SIG-M5 (cell line): ENCODE data around the gene RAB9B.

Source experiments
- DNase-seq: peaks from one replicate; lab custom pipeline; 2025; lab: John Stamatoyannopoulos, UW

The RAB9B gene

DNA sequence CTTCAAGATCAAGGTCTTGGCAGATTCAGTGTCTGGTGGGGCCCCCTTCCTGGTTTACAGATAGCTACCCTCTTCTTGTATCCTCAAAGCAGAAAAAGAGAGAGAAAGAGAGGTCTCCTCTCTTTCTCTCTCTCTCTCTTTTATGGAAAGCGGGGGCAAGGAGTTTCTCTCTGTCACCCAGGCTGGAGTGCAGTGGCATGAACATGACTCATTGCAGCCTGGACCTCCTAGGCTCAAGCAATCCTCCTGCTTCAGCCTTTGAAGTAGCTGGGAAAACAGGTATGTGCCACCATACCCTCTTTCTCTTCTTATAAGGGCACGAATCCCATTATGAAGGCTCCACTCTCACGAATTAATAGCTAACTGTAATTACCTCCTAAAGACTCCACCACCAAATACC, 20.2 kb downstream of the RAB9B start:
- DNase-seq = no peak

DNA sequence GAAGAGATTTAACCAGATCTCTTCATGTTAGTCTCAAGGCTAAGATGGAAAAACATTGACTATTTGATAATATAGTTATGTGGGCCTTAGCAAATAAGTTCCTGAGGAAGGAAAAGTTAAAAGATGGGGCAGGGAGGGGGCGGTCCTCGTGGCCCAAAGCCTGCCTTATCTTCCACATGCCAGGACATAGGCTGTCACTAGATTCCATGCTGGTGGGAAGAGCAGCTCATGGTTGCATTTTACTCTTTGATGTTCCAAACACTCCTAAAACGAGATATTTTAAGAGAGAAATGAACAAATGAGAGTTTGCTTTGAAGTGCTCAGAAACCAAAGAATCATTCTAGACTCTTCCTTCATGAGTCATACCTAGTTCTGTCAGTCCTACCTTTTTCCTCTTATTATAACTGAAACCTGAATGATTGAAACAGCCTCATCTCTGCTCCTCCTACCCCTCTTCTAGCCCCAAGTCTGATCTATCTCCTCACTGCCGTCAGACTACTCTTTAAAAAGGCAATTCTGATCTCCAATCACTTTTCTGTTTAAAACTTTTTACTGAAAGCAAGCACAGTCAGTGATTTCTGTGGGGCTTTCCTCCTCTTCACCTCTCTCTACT, 25.1 kb downstream of the RAB9B start:
- no peak for DNase-seq

DNA sequence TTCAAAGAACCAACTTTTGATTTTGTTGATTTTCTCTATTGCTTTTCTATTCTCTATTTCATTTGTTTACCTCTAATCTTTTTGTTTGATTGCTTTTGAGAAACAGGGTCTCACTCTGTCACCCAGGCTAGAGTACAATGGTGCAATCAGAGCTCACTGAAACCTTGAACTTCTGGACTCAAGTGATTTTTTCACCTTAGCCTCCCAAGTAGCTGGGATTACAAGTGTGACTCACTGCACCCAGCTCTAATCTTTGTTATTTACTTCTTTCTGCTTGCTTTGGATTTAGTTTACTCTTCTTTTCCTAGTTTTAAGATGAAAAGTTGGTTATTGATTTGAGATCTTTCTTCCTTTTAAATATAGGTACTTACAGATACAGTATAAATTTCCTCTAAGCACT, 26.2 kb downstream of the RAB9B start:
- no peak for DNase-seq

DNA sequence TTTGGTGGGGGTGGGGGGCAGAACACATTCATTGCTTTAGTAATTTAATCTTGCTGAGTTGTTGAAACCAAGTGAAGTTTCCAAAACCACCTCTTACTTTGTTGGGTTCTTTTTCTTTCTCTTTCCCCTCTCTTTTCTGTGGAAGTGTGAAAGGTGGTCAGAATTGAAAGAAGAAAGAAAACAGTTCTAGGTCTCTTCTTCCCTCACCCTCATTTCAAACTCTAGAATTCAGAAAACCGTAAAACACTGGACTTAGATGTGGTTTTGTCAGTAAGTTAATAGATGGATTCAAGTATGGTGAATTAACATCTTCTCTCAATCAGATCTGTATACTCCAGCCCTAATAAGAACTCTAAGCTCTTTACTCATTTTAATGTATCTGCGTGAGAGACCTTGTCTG, 31.7 kb downstream of the RAB9B start:
- no peak for DNase-seq

DNA sequence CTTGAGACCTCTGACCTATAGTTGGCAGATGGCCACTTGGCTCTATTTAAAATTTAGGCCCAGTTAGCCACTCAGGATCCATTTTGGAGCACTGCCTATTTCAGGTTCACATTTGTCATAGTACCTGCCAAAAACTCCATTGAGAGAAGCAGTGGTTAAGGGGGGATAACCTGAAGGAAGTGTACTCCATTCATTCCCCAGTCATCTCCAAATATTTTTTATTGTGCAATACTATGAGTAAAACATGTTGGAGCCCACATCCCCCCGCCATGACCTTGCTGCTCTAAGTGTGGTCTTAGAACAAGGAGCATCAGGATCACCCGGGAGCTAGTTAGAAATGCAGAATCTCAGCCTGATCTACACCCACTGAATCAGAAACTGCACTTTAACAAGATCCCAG, 34.4 kb downstream of the RAB9B start:
- no peak for DNase-seq

DNA sequence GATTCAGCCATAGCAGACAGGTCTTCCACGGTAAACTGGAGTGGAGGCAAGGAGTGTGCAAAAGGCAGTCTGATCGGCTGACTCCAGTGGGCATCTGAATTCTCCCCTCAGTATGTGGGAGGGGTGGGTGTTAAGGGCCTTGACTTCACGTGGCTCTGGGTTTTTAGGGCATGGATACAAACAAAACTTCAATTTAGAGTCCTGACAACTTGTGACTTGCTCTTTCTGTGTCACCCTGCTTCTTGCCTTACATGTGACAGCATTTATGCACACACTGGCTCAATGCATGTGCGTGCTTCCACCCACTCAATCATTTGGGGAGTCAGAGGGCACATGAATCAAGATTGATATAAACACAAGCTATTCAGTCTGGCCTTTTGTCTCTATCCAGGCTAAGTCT, 37.9 kb downstream of the RAB9B start:
- DNase-seq = no peak

DNA sequence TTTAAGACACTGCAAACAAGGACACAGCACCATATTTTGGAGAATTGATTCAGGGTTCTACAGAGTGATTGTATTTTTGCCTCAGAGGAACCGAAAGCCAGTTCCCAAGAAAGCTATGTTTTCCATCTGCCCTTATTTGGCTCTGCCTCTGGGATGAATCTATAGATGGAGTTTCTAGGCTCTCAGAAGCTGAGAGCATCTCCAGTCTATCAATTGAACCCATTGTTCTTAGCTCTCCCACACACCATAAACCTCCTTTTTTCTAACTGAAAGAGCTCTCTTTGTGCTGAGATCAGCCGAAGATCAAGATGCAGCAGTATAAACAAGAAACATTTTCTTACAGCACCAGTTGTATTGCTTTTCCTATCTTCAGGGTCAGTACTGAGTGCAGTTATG, 38.5 kb downstream of the RAB9B start:
- DNase-seq = no peak

DNA sequence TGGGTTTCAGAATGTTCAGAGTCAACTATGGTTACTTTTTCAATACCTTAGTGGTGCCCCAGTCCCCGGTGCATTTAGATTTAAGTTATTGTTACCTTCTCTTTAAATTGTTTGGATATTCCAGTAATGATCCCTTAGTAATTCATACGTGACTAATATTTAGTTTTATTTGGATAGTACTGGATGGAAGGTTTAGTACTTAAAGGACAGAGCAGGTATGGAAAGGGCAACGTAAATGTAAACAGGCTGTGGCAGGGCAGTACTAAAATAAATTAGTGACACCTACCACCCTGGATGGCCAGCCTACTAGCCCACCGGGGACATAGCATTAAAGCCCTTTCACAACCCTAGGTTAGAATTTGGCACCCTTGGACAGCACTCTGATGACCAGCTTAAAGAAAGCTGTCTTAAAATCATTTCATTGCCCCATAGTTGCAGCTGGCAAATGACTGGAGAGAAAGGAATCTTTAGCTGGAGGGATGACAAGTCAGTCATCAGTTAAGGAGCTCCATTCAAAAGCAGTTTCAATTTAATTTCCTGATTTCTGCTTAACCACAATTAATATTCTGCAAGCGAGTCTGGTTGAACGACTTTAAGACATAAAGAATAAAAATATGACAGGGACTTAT, 39.0 kb downstream of the RAB9B start:
- no peak for DNase-seq

DNA sequence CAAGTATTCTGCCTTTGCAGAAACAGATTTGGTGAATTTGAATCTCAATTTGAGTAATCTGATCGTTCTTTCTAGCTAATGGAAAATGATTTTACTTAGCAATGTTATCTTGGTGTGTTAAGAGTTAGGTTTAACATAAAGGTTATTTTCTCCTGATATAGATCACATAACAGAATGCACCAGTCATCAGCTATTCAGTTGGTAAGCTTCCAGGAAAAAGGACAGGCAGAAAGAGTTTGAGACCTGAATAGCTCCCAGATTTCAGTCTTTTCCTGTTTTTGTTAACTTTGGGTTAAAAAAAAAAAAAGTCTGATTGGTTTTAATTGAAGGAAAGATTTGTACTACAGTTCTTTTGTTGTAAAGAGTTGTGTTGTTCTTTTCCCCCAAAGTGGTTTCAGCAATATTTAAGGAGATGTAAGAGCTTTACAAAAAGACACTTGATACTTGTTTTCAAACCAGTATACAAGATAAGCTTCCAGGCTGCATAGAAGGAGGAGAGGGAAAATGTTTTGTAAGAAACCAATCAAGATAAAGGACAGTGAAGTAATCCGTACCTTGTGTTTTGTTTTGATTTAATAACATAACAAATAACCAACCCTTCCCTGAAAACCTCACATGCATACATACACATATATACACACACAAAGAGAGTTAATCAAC, 40.1 kb downstream of the RAB9B start:
- no peak for DNase-seq

DNA sequence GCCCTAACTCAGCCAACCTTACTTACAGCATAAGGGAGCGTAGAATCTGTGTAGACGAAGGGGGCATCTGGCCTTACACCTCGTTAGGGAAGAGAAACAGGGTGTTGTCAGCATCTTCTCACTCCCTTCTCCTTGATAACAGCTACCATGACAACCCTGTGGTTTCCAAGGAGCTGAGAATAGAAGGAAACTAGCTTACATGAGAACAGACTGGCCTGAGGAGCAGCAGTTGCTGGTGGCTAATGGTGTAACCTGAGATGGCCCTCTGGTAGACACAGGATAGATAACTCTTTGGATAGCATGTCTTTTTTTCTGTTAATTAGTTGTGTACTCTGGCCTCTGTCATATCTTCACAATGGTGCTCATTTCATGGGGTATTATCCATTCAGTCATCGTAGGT, 40.8 kb downstream of the RAB9B start:
- no peak for DNase-seq

DNA sequence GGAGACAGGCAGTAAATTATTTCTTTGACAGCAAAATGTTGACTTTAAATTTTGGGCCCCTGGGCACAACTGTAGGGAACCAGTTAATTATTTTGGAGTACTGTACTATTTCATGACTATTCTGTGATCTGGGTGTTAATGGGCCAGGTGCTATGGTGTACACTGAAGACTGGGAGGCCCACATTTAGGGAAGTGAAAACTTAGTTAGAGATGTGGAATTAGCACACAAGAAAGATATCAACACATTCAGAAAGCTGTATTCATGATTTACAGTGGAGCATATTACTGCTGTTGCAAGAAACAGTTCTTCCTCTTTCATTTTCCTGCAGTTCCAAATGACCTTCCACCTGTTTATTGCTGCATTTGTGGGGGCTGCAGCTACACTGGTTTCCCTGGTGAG, 43.1 kb downstream of the RAB9B start:
- no peak for DNase-seq

DNA sequence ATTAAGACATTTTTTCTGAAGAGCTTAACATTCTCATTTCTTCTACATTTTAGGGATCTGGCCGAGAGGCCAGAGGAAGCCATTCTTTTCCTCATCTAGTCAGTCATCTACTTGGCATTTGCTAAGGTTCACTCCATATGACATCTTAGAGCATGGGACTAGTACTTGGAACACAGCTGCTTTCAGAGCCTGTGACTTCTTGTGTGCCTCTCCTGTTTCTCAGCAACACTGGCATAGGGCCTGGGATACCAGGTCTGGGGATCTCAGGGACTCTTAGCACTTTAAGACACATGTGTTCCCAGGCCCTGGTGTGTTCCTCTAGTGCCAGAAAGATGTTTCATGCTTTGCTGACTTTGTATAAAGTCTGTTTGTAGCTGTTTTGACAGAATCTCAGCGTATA, 48.1 kb downstream of the RAB9B start:
- no peak for DNase-seq

DNA sequence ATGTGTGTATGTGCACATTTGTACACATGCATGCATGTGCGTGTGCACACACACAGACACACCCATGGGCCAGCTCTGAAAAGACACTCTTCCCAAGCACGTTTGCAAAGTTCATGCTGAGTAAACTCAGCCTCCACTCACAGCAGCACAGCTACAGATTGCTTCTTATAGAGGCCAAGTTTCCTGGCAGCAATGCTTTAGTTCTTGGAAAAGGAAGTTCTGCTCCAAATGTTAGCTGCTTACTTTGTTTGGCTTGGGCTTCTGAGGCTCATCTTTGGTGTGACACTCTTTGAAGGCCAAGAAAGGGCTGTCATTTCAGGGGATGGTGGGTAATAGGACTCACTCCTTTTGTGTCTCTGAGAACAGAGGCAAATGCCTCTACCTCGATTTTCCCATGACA, 48.9 kb downstream of the RAB9B start:
- DNase-seq = no peak

DNA sequence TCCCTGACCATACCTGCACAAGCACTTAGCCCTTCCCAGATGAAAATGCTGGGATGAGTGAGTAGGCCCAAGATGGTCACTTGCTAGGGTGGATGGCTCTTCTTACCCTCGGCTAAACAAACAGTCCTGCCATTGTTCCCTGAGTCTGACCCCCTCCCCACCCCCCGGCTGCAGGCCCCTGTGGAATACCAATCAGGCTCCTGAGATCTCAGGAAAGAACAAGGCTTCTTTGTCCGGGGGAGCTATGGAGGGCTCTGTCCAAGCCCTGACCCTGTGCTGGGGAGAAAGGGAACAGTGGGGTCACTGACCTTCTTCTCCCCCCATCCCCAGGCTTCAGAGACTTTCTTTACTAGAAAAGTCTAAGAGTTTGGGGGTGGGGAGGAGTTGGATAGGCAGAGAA, 49.4 kb downstream of the RAB9B start:
- DNase-seq = no peak

DNA sequence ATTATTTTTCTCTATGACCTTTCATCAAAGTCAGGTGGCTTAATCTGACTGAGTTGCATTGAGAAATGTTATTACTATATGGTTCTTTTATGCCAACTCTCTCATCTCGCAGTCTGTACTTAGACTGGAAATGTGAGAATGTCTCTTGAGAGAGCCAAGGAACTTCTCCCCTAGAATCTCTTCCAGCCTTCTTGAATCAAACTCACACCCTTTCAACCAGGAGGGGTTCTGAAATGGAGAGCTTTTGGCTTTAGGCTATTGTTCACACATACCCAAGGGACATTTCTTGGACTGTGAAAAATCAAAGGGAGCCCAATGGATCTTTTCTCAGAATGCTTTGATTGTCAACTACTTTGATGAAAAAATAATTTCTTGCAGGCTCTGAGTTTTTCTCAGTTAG, 50.4 kb downstream of the RAB9B start:
- DNase-seq = no peak

DNA sequence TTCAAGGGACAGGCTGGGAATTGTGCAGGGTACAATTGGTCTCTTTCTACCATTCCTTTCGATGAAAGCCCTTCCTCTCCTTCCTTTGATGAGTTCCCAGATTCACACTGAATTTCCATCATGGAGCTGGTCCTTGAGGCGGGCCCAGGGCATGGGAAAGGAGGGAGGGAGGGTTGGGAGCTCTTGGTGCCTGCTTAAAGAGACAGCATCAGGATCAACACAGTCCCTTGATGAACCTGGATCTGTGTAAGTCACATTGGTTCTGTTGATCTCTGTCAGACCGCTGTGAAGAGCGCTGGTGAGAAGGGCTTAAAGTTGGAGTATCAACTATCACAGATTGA, 51.0 kb downstream of the RAB9B start:
- DNase-seq = no peak

DNA sequence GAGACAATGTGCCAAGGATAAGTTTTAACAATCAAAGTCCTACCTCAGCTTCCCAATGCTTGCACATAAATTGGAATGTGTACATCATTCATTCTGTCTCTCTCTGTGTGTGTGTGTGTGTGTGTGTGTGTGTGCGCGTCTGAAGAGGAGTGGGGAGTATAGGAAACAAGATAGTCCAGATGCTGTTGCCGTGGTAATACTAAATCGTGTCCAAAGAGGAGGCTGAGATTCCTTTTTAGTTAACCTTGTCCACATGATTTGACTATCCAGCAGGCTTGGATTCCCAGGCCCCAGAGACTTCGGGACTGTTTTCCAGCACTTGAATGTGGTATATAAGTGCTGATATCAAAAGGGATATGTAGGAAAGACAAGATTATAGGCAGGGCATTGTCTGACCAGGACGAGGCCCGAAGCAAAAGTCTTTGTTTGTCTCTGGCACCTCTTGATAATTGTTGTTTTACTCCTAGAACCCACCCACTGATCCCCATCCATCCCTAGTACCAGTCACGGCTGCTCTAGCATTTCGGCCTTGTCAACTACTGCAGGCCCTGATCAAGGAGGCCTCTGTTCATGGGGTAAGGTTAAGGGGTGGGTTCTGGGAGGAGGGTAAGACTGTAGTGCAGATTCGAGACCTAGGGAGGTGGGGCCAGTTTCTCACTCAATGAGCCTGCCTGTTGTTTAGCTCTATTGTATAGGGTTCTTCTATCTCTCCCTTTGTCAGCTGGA, 51.6 kb downstream of the RAB9B start:
- no peak for DNase-seq

DNA sequence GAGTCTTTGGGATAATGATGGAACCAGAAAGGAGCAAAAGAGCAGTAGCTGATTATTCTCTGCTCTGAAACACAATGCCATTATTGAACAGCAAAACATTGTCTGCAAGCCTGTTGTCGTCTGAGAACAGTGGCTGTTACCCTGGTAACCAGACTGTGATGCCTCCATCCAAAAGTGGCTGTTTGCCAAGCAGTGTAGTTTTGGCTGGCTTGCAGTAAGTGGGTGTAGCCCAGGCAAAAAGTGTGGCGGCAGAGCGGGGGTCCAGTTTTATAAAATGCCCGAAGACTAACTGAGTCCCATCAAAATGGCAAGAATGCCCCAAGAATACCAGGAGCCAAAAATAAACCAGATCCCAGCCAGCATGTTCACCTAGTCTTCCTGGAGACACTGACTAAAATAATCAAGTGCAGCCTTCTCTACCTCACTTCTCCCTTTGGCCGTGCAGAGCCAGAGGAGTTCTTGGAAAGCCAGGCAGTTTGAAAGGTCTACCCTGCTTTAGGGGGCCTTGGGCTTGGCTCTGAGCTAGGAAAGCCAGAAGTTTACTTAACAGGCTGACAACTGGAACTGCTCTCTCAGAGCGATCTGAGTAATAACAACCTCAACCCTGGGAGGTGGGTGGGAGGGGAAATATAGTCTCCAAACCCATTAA, 52.8 kb downstream of the RAB9B start:
- no peak for DNase-seq

DNA sequence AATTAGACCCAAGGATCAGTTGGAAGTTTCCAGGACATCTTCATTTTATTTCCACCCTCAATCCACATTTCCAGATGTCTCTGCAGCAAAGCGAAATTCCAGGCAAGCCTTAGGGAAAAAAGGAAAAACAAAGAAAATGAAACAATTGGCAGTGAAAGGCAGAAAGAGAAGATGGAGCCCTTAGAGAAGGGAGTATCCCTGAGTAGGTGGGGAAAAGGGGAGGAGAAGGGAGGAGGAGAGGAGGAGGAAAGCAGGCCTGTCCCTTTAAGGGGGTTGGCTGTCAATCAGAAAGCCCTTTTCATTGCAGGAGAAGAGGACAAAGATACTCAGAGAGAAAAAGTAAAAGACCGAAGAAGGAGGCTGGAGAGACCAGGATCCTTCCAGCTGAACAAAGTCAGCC, 55.5 kb downstream of the RAB9B start, which contains the start of gene PLP1:
TSS of gene PLP1 (plus strand) at position 295 of the 400 bp plus-strand sequence. CDS start 156 bp downstream, outside the sequence.
- DNase-seq = no peak

DNA sequence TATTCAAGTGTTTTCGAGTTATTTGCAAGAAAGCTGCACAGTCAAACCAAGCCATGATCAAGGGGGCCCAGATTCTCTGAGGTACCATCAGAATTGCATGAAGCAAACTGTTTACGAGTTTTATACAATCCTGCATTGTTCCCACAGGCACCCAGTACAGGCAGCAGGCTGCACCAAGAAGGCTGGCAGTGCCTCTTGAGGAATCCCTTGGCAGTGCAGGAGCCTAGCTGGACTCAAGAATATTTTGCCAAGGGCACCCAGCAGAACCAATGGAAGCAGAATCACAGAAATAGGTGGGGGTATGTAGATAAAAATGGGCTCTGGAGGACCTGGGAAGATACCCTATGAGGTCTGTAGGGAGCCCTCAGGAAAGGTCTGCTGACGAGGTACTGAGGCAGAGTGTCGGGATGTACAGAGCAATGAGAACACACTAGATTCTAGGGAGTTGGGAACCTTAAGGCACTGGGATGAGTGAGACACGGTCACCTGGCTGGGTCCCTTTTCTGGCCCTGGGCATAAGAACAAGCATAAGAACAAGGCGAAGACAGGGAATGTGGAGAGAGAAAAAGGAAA, 57.9 kb downstream of the RAB9B start:
- no peak for DNase-seq

DNA sequence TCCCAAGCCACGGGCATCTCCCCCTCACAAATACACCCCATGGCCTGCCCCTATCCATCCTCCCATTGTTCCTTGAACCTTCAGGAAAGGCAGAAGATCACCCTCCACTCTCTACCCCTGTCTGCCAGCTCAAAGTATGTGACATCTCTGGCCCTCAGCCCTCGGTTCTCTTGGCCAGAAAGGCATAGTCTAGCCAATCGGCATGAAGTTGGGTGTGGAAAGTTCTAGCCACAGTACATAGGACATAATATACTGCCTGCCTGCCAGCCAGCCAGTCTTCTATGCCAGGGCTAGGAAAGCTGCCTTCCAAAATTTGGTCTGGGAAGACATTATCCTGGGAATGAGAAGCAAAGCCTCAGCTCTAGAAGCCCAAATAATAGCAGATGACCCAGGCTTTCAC, 58.6 kb downstream of the RAB9B start:
- no peak for DNase-seq
